Raji (cell line): ENCODE measurements around the gene PIK3C2G.

Experiments
- POLR2A ChIP-seq: IDR thresholded peaks from 2 replicates; pipeline ENCODE4 v1.6.1; 2011; ENCODE audit warnings: low read depth, low read length, control low read depth; ENCODE audit not compliant: insufficient read depth

Gene PIK3C2G

DNA sequence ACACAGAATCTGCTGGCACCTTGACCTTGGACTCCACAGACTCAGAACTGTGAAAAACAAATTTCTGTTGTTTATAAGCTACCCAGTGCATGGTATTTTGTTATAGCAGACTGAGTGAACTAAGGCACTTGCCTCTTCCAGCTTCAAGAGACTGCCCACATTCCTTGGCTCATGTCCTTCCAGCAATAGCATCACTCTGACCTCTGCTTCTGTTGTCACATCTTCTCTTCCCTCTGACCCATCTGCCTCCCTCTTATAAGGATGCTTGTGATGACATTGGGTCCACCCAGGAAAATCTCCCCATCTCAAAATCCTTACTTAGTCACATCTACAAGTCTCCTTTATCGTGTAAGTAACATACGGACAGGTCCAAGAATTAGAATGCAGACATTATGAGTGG is 200.4 kb downstream of the PIK3C2G start:
- no peak for TF ChIP-seq POLR2A

DNA sequence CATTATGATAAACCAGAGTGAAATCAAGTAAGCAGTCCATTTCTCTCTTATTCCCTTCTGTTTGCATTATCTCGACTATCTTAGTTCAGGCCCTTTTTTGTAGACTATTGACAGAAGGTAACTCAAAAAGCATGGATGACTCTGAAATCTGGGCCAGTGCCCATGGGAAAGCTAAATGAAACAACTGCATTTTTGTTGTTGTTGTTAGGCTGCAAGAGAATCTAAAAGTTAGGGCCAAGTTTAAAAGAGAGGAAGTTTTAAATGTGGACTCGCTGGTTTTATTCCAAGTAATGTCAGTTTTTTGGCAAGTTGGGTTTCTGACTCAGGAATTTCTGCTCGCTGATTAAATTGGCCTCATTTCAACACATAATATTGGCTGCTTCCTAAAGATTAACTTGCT is 201.1 kb downstream of the PIK3C2G start:
- no peak for TF ChIP-seq POLR2A

DNA sequence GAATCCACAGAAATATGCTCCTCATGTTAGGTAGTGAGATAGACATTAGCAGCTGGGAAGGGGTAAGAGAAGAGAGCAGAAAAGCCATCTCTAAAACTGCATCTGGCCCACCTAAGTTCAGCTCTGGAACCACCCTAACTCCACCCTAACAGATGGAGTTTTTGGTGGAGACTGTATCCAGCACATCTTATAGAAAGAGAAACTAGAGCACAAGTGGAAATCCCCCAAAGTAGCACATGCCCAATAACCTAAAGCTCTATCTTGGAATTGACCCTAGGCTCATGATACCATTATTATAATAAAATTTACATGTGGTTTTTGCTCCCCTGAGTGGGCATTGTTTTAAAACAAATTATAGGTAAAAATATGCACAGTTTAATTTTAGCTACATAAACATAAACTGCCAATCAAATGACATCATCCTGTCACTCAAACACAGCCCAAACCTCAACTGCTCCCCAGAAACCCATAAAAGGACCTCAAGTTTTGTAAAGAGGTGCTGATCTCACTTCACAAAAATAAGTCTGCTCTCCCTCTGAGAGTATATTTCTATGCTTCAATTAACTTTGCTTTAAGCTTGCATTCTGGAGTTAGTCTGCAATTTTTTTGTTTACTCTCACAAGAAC is 206.4 kb downstream of the PIK3C2G start:
- no peak for TF ChIP-seq POLR2A

DNA sequence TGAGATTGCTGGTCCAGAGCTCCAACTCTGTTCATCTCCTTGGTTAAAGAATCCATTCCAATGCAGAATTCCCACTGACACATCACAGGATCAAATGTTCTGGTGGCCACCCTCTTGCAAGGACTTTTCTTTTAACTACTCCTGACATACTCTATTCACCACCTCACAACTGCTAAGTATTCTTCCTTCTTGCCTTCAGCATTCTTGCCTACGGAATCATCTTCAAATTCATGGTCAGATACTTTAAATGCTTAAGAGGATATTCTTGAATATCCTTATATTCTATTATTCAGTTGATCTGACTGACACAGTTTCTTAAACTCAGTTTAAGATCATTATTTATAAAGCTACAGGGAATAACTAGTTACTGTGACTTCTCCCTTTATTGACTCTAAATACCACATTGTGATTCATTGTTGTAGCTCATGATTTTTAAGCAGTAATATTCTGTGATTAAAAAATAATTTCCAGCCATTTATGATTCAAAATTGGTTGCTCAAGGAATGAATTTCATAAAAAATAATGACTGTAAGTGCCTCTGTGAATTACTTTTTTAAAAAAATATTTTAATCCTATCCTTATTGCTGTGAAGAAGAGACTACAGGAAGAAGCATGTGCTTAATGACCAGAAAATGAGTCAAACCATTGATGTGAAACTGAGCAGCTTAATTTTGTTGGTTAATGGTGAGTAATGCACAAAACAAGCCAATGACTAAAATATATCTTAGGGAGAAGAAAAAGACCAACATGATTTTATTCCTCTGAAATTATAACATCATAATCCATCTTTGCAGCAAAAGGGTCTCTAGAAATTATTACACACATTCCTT is 207.1 kb downstream of the PIK3C2G start:
- no peak for TF ChIP-seq POLR2A

DNA sequence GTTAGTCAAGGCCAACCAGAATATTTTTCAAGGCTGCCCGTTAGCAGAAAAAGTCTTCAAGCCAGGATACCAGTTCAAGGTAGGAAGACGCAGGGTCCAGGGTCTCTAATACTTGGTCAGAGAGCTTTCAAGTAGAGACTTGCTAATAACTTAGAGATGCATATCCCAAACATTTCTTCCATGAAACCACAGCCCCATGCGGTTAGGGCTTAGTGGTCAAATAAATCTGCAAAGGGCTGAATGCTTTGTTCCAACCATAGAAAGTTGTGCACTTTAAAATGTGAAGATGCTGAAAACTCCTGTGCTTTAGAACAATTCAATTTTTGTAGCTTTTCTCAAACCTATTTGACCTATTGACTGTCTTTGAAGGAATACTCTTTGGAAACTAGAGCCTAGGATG is 208.9 kb downstream of the PIK3C2G start:
- no peak for TF ChIP-seq POLR2A

DNA sequence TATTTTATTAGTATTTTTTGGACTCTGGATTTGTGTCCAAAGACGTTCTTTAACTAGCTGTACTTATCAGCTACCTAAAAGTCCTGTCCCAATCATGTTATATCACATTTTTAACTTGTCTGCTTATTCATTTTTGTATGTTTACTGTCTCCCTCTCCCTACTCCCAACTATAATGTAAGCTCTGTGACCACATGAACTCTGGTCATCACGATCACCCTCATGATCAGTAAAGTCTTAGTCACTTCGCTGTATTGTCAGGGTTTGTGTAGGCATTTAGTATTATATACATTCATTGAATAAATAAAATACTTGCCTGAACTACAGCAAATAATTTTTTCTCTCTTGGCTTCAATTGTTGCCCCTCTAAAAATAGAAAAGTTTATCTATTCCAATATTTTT is 211.0 kb downstream of the PIK3C2G start:
- no peak for TF ChIP-seq POLR2A

DNA sequence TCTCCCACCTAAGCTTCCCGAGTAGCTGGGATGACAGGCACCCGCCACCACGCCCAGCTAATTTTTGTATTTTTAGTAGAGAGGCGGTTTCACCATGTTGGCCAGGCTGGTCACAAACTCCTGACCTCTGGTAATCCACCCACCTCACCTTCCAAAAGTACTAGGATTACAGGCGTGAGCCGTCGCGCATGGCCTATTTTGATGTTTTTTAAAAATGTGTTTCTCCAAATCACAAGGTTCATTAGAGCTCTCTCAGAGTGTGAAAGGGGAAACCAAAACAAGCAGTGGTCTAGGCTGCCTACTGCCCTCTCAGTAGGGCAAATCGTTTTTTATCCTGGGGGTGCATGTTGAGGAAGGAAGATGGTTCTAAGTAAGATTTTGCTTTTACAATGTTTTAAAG is 211.5 kb downstream of the PIK3C2G start:
- TF ChIP-seq POLR2A = no peak

DNA sequence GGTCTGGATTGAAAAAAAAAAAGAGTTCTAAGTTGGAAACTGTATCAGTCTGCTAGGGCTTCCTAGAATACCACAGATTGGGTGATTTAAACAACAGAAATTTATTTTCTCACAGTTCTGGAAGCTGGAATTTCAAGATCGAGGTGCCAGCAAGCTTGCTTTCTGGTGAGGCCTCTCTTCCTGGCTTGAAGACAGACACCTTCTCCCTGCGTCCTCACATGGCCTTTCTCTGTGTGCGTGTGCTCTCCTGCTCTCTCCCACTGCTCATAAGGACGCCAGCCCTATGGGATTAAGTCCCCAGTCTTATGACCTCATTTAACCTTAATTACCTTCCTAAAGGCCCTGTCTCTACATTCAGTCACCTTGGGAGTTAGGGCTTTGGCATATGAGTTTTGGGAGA is 215.5 kb downstream of the PIK3C2G start:
- TF ChIP-seq POLR2A = no peak

DNA sequence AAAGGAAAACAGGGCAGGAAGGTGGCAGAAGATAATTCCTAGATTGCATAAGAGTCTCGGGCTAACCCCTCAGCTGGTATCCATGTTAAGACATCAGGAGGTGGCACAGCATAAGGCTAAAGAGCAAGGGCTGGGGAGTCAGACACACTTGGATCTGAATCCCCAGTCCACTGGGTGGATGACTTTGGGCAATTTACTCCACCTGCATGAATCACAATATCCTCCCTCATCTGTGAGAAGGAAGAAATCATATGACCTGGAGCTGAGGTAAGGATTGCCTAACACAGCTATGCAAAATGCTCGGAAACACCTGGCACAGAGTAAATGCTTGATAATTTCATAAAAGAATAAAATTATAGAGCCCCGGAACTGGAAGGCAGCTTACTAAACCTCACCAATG is 217.9 kb downstream of the PIK3C2G start:
- no peak for TF ChIP-seq POLR2A

DNA sequence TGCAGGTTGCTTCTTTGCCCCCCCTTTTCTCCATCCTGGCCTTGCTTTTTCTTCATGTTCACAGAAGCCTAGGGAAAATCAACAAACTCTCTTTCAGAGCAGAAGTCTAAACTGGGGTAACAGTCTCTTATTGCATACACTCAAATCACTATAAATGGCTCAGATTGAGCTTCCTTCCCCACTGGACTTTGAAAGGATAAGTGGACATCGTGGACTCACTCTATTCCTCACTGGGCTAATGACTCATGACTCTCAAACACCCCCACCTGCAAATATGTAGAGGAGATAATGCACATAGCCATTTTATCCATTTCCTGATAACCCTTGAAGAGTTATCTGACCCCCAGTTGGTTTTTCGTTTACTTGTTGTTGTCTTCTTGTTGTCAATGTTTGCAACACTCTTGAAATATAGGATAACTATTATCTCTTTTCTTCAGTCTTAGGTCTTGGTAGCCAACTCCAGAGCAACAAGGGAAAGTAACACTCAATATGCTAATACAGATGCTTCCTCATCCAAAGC is 221.3 kb downstream of the PIK3C2G start:
- no peak for TF ChIP-seq POLR2A

DNA sequence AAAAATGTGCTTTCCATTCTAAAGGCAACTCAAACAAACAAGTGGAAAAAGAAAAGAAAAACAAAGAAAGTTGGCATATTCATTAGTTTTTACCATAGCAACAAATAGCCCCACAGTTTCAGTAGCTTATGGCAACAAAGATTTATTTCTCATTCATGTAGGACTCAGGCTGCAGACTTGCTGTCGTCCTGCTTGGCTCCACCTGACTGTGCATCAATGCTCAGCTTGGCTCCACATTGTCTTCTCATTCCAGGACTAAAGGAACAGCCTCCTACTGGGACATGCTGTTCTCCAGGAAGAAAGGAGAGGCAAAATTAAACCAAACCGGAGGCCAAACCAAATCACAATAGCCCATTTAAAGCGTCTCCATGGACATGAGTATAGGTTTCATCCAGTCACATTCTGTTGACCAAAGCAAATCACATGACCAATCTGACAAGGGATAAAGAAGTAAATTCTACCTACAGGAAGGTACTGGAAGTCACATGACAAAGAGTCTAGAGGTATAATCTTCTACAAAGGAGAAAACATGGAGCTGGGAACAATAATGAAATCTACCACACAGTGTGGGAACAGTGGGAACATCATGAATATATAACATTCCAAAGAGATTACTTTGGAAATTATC is 222.5 kb downstream of the PIK3C2G start:
- no peak for TF ChIP-seq POLR2A

DNA sequence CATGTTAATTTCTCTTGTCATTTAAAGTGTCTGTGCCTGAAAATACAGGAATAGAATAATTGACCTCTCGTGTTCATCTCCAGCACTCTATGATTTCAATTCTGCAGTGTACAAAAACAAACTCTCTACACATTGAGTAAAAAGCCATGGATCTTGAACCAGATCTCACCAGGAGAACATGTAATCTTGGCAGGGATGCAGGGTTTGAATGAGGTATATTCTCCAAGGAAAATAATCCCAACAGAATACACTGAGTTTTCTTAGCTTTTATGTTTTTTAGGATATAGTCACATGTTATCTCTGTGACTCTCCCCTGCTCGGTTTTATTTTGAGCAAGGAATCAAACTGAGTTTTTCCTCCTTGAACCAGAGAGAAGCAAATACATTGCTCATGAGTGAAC is 224.7 kb downstream of the PIK3C2G start:
- no peak for TF ChIP-seq POLR2A

DNA sequence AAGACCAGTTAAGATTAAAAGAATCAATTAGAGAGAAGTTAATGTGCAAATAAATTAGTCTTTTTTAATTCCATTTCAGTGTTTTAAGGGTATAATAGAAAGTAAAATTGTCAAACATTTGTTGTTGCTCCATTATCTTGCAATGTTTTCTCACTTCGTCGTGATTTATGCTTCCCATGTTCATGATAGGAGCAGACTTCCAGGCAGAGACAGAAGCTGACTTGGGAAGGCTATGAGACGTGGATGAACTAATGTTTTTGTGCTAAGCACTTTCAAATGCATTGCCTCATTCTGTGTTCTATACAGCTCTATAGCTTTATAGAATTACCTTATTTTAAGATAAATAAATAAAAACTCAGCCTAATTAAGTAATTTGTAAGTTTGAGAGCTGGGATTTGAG is 226.2 kb downstream of the PIK3C2G start:
- no peak for TF ChIP-seq POLR2A

DNA sequence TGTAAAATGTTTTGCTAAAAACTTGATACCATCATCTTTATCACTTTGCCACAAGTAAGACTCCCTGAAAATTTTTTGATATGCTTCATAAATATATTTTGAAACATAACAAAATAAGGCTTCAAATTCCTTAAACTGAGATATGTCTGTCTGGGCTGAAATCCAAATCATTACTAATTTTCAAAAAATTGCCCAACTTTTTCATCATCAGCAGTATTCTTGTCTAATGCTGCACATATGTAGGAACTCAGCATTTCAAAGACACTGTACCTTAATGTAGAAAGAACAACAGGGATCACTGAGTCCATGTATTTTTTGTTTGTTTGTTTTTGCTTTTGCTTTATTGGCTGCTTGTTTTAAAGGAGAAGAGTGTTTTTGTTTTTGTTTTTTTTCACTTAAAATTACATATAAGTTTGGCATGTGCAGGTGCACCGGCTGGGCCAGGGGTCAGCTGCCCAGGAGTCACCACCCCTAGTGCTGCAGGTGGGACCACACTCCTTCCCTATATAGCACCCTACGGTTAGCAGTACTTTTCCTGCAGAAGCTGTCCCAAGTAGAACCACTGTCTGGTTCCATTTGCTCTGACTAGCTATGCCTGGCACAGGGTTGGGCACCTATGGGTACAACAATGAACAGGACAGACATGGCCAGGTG is 231.2 kb downstream of the PIK3C2G start:
- TF ChIP-seq POLR2A = no peak

DNA sequence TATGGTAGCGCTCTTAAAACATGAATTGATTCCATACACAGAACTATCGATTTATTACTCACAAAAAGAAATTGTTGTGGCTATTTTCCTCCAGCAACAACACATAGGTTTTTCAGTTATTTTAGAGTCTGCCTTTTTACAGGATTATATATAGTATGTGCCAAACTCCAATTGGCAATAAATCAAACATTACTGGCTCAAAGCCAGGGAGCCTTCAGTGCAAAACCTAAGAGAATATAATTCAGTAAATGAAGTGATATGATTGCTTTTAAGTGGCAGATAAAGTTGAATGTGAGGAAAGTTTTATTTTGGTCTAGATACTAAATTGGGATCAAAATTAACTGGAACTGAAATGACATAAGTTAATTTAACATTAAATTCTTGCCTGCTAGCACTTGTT is 234.8 kb downstream of the PIK3C2G start:
- TF ChIP-seq POLR2A = no peak
